ENCODE data around the gene SERPINB7.

SERPINB7 gene

DNA sequence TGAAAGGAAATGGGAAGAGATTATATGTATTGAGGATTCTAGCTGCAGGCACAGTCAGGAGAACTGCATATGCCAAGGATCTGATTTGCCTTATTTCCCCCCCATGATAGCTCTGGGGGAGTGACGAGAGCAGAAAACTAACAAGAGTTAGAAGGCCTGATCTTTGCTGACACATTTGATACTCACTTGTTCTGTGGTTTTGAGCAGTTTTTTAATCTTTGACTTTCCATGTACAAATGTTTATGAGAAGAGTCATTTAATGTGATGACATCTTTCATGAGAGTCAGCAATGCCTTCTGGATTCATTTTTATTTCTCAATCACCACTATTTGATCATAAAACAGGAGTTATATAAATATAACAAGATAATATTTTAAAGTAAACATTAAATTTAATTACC lies 12.7 kb upstream of the SERPINB7 start:
- DNase-seq (ENCODE audit: low spot score): no peak
- in situ Hi-C loops (cut with MboI; ENCODE audit: low sequenced_read_pairs, unreplicated experiment): no loop called here
- TF ChIP-seq, protein P1, sequence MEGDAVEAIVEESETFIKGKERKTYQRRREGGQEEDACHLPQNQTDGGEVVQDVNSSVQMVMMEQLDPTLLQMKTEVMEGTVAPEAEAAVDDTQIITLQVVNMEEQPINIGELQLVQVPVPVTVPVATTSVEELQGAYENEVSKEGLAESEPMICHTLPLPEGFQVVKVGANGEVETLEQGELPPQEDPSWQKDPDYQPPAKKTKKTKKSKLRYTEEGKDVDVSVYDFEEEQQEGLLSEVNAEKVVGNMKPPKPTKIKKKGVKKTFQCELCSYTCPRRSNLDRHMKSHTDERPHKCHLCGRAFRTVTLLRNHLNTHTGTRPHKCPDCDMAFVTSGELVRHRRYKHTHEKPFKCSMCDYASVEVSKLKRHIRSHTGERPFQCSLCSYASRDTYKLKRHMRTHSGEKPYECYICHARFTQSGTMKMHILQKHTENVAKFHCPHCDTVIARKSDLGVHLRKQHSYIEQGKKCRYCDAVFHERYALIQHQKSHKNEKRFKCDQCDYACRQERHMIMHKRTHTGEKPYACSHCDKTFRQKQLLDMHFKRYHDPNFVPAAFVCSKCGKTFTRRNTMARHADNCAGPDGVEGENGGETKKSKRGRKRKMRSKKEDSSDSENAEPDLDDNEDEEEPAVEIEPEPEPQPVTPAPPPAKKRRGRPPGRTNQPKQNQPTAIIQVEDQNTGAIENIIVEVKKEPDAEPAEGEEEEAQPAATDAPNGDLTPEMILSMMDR (IDR thresholded peaks at IDR 0.05; ENCODE audit: borderline replicate concordance, control extremely low read depth, extremely low read depth, insufficient read depth, missing control alignments): no peak

- DNase-seq (ENCODE audit: low spot score): no peak
- TF ChIP-seq, protein P1 (IDR thresholded peaks at IDR 0.05; ENCODE audit: borderline replicate concordance, control extremely low read depth, extremely low read depth, insufficient read depth, missing control alignments): no peak
- in situ Hi-C loops (cut with MboI; ENCODE audit: low sequenced_read_pairs, unreplicated experiment): no loop called here
These were observed 11.2 kb upstream of the SERPINB7 start for GRCh38 chr18:63763831-63764600.

DNA sequence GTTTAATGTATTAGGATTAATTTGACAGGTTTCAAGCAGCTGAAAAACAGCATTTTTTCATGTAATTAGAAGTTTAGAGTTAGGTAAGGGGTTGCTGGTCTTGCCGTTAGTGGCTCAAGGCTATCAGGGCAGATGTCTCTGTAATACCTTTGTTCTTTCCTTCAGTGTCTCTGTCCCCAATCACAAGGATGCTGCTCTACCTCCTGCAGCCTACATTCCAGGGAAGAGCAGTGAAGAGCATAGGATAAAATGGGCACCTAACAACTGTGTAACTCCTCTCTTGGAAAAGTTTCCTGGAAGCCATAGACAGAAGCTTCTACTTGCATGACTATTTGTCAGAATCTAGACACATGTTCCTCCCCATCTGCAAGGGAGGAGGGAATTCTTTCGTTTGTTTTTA lies 9.4 kb upstream of the SERPINB7 start:
- in situ Hi-C loops (cut with MboI; ENCODE audit: low sequenced_read_pairs, unreplicated experiment): no loop called here
- TF ChIP-seq, protein P1 (IDR thresholded peaks at IDR 0.05; ENCODE audit: borderline replicate concordance, control extremely low read depth, extremely low read depth, insufficient read depth, missing control alignments): no peak
- no peak for DNase-seq (ENCODE audit: low spot score)

DNA sequence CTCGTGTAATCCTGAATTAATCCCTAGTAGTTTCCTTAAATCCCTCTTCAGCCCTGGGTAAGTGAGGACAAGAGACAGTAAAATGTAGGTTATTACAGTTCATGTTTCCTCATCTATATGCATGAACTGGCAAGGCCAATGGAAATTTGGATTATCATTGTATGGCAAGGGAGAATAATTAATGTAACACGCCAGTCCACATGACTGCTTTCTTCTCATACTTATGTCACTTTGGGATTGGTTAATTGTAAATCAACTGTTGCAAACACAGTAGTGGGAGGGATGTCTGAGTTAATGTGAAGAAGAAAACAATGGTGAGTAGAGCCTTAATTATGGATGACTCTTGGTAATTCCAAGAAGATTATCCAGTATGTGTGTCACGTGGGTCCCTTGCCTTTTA lies 1.7 kb upstream of the SERPINB7 start:
- DNase-seq (ENCODE audit: low spot score): no peak
- in situ Hi-C loops (cut with MboI; ENCODE audit: low sequenced_read_pairs, unreplicated experiment): no loop called here
- TF ChIP-seq, protein P1 (IDR thresholded peaks at IDR 0.05; ENCODE audit: borderline replicate concordance, control extremely low read depth, extremely low read depth, insufficient read depth, missing control alignments): no peak

- in situ Hi-C loops (cut with MboI; ENCODE audit: low sequenced_read_pairs, unreplicated experiment): no loop called here
- no peak for DNase-seq (ENCODE audit: low spot score)
- TF ChIP-seq, protein P1 (IDR thresholded peaks at IDR 0.05; ENCODE audit: borderline replicate concordance, control extremely low read depth, extremely low read depth, insufficient read depth, missing control alignments): no peak
These were observed 707 bp upstream of the SERPINB7 start for GRCh38 chr18:63774511-63774910.

DNA sequence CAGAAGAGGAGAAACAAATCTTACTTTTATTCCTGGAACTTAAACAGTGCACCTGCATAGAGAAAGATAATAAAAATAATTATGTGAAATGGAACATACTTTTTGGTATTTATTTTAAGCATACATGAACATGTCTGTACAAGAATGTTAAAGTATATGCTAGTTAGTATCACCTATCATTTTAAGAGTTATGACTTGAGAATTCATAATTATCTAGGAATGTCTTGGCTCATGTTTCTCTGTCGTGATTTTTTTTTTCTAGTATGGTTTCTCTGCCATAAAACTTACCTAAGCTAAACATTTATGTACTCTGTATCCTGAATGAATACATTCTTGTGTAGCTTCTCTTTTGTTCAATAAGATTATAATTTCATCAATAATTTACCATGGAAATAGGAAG lies 4.2 kb downstream of the SERPINB7 start:
- in situ Hi-C loops (cut with MboI; ENCODE audit: low sequenced_read_pairs, unreplicated experiment): no loop called here
- DNase-seq (ENCODE audit: low spot score): no peak
- TF ChIP-seq, protein P1 (IDR thresholded peaks at IDR 0.05; ENCODE audit: borderline replicate concordance, control extremely low read depth, extremely low read depth, insufficient read depth, missing control alignments): no peak
